HEK293 (cell line): ENCODE measurements around the gene CSF2.

Source experiments
- CTCF ChIA-PET: fragments of 350-600 bp; formaldehyde crosslinking; extraction: SDS; loops from one replicate; lab custom pipeline; 2021; ENCODE audit warnings: antibody characterized with exemption; lab: Yijun Ruan, JAX
- POLR2A ChIA-PET: fragments of 300-600 bp; formaldehyde crosslinking; extraction: SDS; loops from one replicate; lab custom pipeline; 2020; ENCODE audit warnings: antibody characterized with exemption, inconsistent platforms; lab: Yijun Ruan, JAX
- H3K27ac ChIP-seq: fragments of 200-500 bp; sonication (Bioruptor generic); 2 replicates; pipeline ENCODE4 v1.5.1; 2014; ENCODE audit warnings: low read depth, low read length, control low read depth, inconsistent platforms; ENCODE audit errors: extremely low read depth
- H3K36me3 ChIP-seq, 2 experiments: fragments of 200-500 bp in 1 of 2; sonication (Bioruptor generic) in 1 of 2; 1 replicate in 1 of 2; 2 replicates in 1 of 2; pipeline ENCODE4 v1.5.1; 2014 to 2017; ENCODE audit warnings: inconsistent platforms in 2 of 2, low read length in 2 of 2; ENCODE audit not compliant: control insufficient read depth in 2 of 2, insufficient read depth in 1 of 2
- H3K4me1 ChIP-seq: fragments of 200-500 bp; sonication (Bioruptor generic); 2 replicates; pipeline ENCODE4 v1.5.1; 2014; ENCODE audit warnings: mild to moderate bottlenecking, low read length, inconsistent platforms; ENCODE audit not compliant: control insufficient read depth, insufficient read depth
- H3K4me3 ChIP-seq: 2 replicates; pipeline ENCODE4 v1.5.1; 2011; ENCODE audit warnings: low read depth, mild to moderate bottlenecking, control low read depth, low read length, moderate library complexity
- H3K9me3 ChIP-seq: fragments of 200-500 bp; sonication (Bioruptor generic); 2 replicates; pipeline ENCODE4 v1.5.1; 2014; ENCODE audit warnings: low read depth, low read length, inconsistent platforms; ENCODE audit not compliant: control insufficient read depth, insufficient read depth
- BCL6B ChIP-seq: fragments of 450-650 bp; formaldehyde crosslinking; IDR thresholded peaks from 2 replicates; pipeline ENCODE4 v1.5.1; 2017; ENCODE audit warnings: missing biosample characterization, missing genetic modification characterization
- GLIS2 ChIP-seq: fragments of 450-650 bp; formaldehyde crosslinking; IDR thresholded peaks from 2 replicates; pipeline ENCODE4 v1.5.1; 2016; ENCODE audit warnings: missing biosample characterization, missing genetic modification characterization
- SP7 ChIP-seq: fragments of 450-650 bp; formaldehyde crosslinking; IDR thresholded peaks from 2 replicates; pipeline ENCODE4 v1.5.1; 2016; ENCODE audit warnings: missing biosample characterization, missing genetic modification characterization
- WT1 ChIP-seq: fragments of 450-650 bp; formaldehyde crosslinking; IDR thresholded peaks from 2 replicates; pipeline ENCODE4 v1.5.1; 2016; ENCODE audit warnings: missing biosample characterization, missing genetic modification characterization
- ZBTB17 ChIP-seq: fragments of 450-650 bp; formaldehyde crosslinking; IDR thresholded peaks from 2 replicates; pipeline ENCODE4 v1.5.1; 2016; ENCODE audit warnings: missing biosample characterization, missing genetic modification characterization
- ZBTB21 ChIP-seq: fragments of 450-650 bp; formaldehyde crosslinking; IDR thresholded peaks from 2 replicates; pipeline ENCODE4 v1.5.1; 2017; ENCODE audit warnings: missing biosample characterization, missing genetic modification characterization
- ZFP3 ChIP-seq: fragments of 450-650 bp; formaldehyde crosslinking; IDR thresholded peaks from 2 replicates; pipeline ENCODE4 v1.5.1; 2016; ENCODE audit warnings: low read depth, missing biosample characterization, missing genetic modification characterization
- ZIC2 ChIP-seq: fragments of 450-650 bp; formaldehyde crosslinking; IDR thresholded peaks from 2 replicates; pipeline ENCODE4 v1.5.1; 2016; ENCODE audit warnings: missing biosample characterization, missing genetic modification characterization
- ZNF132 ChIP-seq: fragments of 450-650 bp; formaldehyde crosslinking; IDR thresholded peaks from 2 replicates; pipeline ENCODE4 v1.5.1; 2017; ENCODE audit warnings: missing biosample characterization, missing genetic modification characterization, borderline replicate concordance
- ZNF175 ChIP-seq: fragments of 450-650 bp; formaldehyde crosslinking; IDR thresholded peaks from 2 replicates; pipeline ENCODE4 v1.5.1; 2016; ENCODE audit warnings: missing biosample characterization, missing genetic modification characterization
- ZNF211 ChIP-seq: fragments of 450-650 bp; formaldehyde crosslinking; IDR thresholded peaks from 2 replicates; pipeline ENCODE4 v1.5.1; 2016; ENCODE audit warnings: low read depth, missing biosample characterization, missing genetic modification characterization
- ZNF335 ChIP-seq: fragments of 450-650 bp; formaldehyde crosslinking; conservative IDR thresholded peaks from 2 replicates; pipeline ENCODE4 v1.5.1; 2016; ENCODE audit warnings: missing biosample characterization, missing genetic modification characterization
- ZNF366 ChIP-seq: fragments of 450-650 bp; formaldehyde crosslinking; conservative IDR thresholded peaks from 2 replicates; pipeline ENCODE4 v1.5.1; 2016; ENCODE audit warnings: missing biosample characterization, missing genetic modification characterization
- ZNF518A ChIP-seq: fragments of 450-650 bp; formaldehyde crosslinking; conservative IDR thresholded peaks from 2 replicates; pipeline ENCODE4 v1.5.1; 2016; ENCODE audit warnings: low read depth, missing biosample characterization, missing genetic modification characterization
- ZNF629 ChIP-seq: fragments of 450-650 bp; formaldehyde crosslinking; IDR thresholded peaks from 2 replicates; pipeline ENCODE4 v1.5.1; 2017; ENCODE audit warnings: missing biosample characterization, missing genetic modification characterization
- ZNF660 ChIP-seq: fragments of 450-650 bp; IDR thresholded peaks from 2 replicates; pipeline ENCODE4 v1.5.1; 2018; ENCODE audit warnings: missing biosample characterization, mild to moderate bottlenecking, missing genetic modification characterization
- ZNF692 ChIP-seq: fragments of 450-650 bp; formaldehyde crosslinking; IDR thresholded peaks from 2 replicates; pipeline ENCODE4 v1.5.1; 2016; ENCODE audit warnings: missing biosample characterization, missing genetic modification characterization
- ZNF768 ChIP-seq: fragments of 450-650 bp; formaldehyde crosslinking; IDR thresholded peaks from 2 replicates; pipeline ENCODE4 v1.5.1; 2018; ENCODE audit warnings: missing biosample characterization, mild to moderate bottlenecking, missing genetic modification characterization
- ZNF837 ChIP-seq: fragments of 450-650 bp; formaldehyde crosslinking; IDR thresholded peaks from 2 replicates; pipeline ENCODE4 v1.5.1; 2016; ENCODE audit warnings: missing biosample characterization, missing genetic modification characterization

Gene CSF2

GRCh38 chr5:132102944-132103331 lies 29.3 kb downstream of the CSF2 start:
- H3K36me3 ChIP-seq: no peaks in the 10 kb centered on the region
- H3K4me1 ChIP-seq: peaks cover 3% of the 10 kb centered on the region; the same call in 1 of the 2 replicates
- no peaks in the 10 kb centered on the region for H3K9me3 ChIP-seq
- ChIA-PET POLR2A (interaction anchor here (1.2 kb wide), 1 partner anchor 191 kb away, joined by 4 read pairs; the partner anchor contains the start of gene SLC22A4), CTCF (interaction anchor here (1.0 kb wide), 1 partner anchor 38 kb away, joined by 3 read pairs; no protein-coding TSS in a partner anchor)
- TF ChIP-seq ZNF335 (tag by site-specific recombination) (0 out of 2 replicates have a peak, but pooled peaks have one; percentile 12), ZBTB21 (tag by site-specific recombination) (no peak)
- no peak overlapping the region for H3K27ac ChIP-seq
- H3K4me3 ChIP-seq: no peak overlapping the region

- CTCF ChIA-PET: no interaction called here
These were observed 29.9 kb downstream of the CSF2 start for GRCh38 chr5:132103332-132103951.

GRCh38 chr5:132103969-132104391 lies 30.4 kb downstream of the CSF2 start:
- CTCF ChIA-PET: no interaction called here

More at GRCh38 chr5:132103332-132103951, 29.9 kb downstream of the CSF2 start:
- H3K4me1 ChIP-seq: peaks cover 3% of the 10 kb centered on the region; the same call in 1 of the 2 replicates
- TF ChIP-seq ZNF335 (tag by site-specific recombination) (peak; percentile 26), ZNF366 (0 out of 2 replicates have a peak, but pooled peaks have one; percentile 21), ZNF692 (0 out of 2 replicates have a peak, but pooled peaks have one; percentile 29), ZNF629 (0 out of 2 replicates have a peak, but pooled peaks have one; percentile 21), BCL6B (0 out of 2 replicates have a peak, but pooled peaks have one; percentile 6), WT1 (tag by site-specific recombination) (no peak), ZIC2 (tag by site-specific recombination) (peak; percentile 78), ZNF660 (tag by site-specific recombination) (peak; percentile 91), ZBTB17 (tag by site-specific recombination) (0 out of 2 replicates have a peak, but pooled peaks have one; percentile 13), SP7 (tag by site-specific recombination) (no peak)
- TF ChIP-seq, all 188 proteins: peak for 8
- no peaks in the 10 kb centered on the region for H3K36me3 ChIP-seq
- H3K9me3 ChIP-seq: no peaks in the 10 kb centered on the region
- H3K4me3 ChIP-seq: no peak overlapping the region
- POLR2A ChIA-PET: no interaction called here
- H3K27ac ChIP-seq: no peak overlapping the region

More at GRCh38 chr5:132103969-132104391, 30.4 kb downstream of the CSF2 start:
- Histone ChIP-seq H3K36me3 (no peaks in the 10 kb centered on the region), H3K27ac (no peak overlapping the region), H3K4me1 (peaks cover 3% of the 10 kb centered on the region; the same call in 1 of the 2 replicates), H3K4me3 (no peak overlapping the region), H3K9me3 (no peaks in the 10 kb centered on the region)
- TF ChIP-seq ZNF837 (tag by site-specific recombination) (no peak), GLIS2 (tag by site-specific recombination) (no peak), ZFP3 (tag by site-specific recombination) (no peak), ZNF518A (tag by site-specific recombination) (no peak), ZNF768 (no peak), ZNF132 (no peak), ZNF175 (tag by site-specific recombination) (no peak), ZBTB21 (tag by site-specific recombination) (no peak), ZNF211 (tag by site-specific recombination) (no peak)
- POLR2A ChIA-PET: no interaction called here
